ENCODE measurements around the gene ZBTB16.
A peak's percentile ranks its signal among the peaks of the same experiment; 100 is the strongest.

The ZBTB16 gene

DNA sequence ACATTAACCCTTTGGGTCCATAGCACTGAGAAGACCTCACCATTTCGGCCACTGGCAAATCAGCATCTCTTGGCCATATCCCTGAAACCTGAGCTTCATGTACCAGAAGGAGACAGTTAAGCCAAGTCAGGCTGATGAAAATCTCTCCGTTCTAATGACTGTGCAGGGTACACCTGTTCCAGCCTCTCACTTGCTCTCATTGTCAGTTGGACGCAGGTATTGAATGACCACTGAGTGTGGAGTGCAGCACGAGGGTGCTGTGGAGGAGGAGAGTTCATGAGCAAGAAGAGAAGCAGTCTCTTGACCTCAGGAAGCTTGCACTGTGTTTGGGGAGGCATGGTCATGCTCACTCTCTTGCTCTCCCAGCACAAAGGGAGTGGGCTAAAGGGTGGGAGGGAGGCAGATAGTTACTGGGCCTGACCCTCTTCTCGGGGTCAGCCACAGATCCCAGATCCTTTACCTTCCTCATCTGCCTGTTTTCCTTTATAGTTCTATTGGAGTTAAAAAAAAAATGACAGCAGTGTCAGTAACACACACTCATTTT lies 65.2 kb downstream of the ZBTB16 start:
- Histone ChIP-seq H3K9me3 (ENCODE audit: control insufficient read depth in 1 of 2, low read length in 2 of 2) (no peaks in the 10 kb centered on the region), H3K27me3 (ENCODE audit: low read depth, low read length) (no peaks in the 10 kb centered on the region), H3K4me3 (ENCODE audit: low read depth in 1 of 2, low read length in 2 of 2) (no peak overlapping the region), H3K27ac (ENCODE audit: low read length) (no peak overlapping the region), H3K4me1 (ENCODE audit: control insufficient read depth in 1 of 2, insufficient read depth in 2 of 2, low read length in 2 of 2) (peaks cover 0 to 80% of the 10 kb centered on the region in 2 donors), H3K36me3 (ENCODE audit: control insufficient read depth in 1 of 2, insufficient read depth in 2 of 2, low read length in 2 of 2) (peaks cover 0 to 12% of the 10 kb centered on the region in 2 donors)

DNA sequence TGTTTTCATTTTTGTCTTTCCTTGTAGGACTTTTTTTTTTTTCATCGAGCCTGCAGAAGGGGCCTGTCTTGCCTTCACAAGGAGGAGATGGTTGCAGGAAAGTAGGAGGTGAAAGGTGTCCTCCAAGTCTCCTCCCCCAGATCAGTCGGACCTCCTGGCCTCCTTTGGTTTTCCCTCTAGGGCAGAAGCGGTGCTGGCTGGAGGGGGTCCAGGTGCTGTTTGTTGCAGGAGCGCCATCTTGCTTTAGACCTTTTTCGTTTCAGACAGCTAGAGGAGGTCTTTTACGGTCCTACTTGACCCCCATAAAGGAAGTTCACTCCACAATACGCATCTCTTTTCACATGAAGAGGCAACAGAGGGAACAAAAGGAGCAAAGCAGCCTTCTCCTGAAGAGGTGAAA lies 66.0 kb downstream of the ZBTB16 start:
- H3K27ac ChIP-seq (ENCODE audit: low read length): no peak overlapping the region
- no peaks in the 10 kb centered on the region for H3K27me3 ChIP-seq (ENCODE audit: low read depth, low read length)
- peaks cover 8 to 82% of the 10 kb centered on the region in 2 donors for H3K4me1 ChIP-seq (ENCODE audit: control insufficient read depth in 1 of 2, insufficient read depth in 2 of 2, low read length in 2 of 2)
- H3K9me3 ChIP-seq (ENCODE audit: control insufficient read depth in 1 of 2, low read length in 2 of 2): no peaks in the 10 kb centered on the region
- H3K4me3 ChIP-seq (ENCODE audit: low read depth in 1 of 2, low read length in 2 of 2): no peak overlapping the region
- H3K36me3 ChIP-seq (ENCODE audit: control insufficient read depth in 1 of 2, insufficient read depth in 2 of 2, low read length in 2 of 2): peaks cover 0 to 12% of the 10 kb centered on the region in 2 donors

DNA sequence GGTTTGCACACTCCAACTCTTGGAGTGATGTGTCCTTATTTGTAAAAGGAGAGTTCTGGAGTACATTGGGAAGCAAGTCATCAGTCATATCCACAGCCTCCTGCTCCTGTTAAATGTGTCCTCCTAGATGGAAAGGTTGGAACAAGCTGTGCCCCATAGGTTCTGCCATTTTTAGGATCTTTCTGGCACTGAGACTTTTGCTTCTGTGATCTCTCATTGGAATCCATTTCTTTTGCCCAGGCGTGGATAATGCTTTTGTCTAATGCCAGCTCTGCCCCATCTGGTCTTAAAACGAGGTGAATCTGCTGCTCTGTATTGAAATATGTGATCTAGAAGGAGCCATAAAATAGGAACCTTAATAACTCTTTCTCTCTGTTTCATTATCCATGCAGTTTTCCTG lies 66.4 kb downstream of the ZBTB16 start:
- H3K9me3 ChIP-seq (ENCODE audit: control insufficient read depth in 1 of 2, low read length in 2 of 2): no peaks in the 10 kb centered on the region
- no peak overlapping the region for H3K27ac ChIP-seq (ENCODE audit: low read length)
- peaks cover 0 to 12% of the 10 kb centered on the region in 2 donors for H3K36me3 ChIP-seq (ENCODE audit: control insufficient read depth in 1 of 2, insufficient read depth in 2 of 2, low read length in 2 of 2)
- H3K4me1 ChIP-seq (ENCODE audit: control insufficient read depth in 1 of 2, insufficient read depth in 2 of 2, low read length in 2 of 2): peaks cover 12 to 82% of the 10 kb centered on the region in 2 donors
- H3K4me3 ChIP-seq (ENCODE audit: low read depth in 1 of 2, low read length in 2 of 2): no peak overlapping the region
- no peaks in the 10 kb centered on the region for H3K27me3 ChIP-seq (ENCODE audit: low read depth, low read length)

DNA sequence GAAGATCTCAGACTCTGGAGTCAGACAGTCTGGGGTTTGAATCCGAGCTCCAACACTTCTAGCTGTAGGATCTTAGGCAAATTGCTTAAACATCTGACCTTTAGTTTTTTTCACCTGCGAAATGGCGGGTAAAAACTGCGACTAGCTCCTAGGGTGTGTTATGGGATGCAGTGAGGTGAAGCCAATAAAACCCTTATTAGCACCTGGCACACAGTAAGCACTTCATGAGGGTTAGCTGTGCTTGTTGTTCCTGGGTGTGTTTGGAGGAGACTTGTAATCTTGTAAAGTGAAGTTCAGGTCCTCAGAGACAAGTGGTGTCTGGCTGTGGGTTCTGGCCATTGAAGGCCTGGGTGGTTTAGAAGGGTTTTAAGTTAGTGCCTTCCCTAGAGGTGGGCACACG lies 68.9 kb downstream of the ZBTB16 start:
- Histone ChIP-seq H3K27me3 (ENCODE audit: low read depth, low read length) (no peaks in the 10 kb centered on the region), H3K9me3 (ENCODE audit: control insufficient read depth in 1 of 2, low read length in 2 of 2) (no peaks in the 10 kb centered on the region), H3K36me3 (ENCODE audit: control insufficient read depth in 1 of 2, insufficient read depth in 2 of 2, low read length in 2 of 2) (peaks cover 0 to 12% of the 10 kb centered on the region in 2 donors), H3K4me3 (ENCODE audit: low read depth in 1 of 2, low read length in 2 of 2) (no peak overlapping the region), H3K27ac (ENCODE audit: low read length) (no peak overlapping the region), H3K4me1 (ENCODE audit: control insufficient read depth in 1 of 2, insufficient read depth in 2 of 2, low read length in 2 of 2) (peaks cover 17 to 83% of the 10 kb centered on the region in 2 donors)

DNA sequence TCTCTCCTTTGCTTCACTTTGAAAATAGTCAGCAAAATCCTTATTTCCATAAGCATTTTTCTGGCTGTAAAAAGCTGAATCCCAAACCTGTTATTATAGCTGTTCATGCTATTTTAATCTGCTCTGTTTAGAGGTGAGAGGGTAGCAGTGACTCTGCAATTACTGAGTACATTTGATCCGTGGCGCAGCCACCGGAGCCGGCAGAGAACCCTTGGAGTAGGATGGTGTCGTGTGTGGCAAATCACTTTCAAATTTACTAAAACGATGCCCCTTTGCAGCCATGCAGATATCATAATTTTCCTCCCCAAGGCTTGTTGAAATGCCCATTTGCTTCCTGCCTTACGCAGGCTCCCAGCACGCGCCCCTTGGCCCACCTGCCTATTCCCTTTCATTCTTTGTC lies 69.6 kb downstream of the ZBTB16 start:
- H3K9me3 ChIP-seq (ENCODE audit: control insufficient read depth in 1 of 2, low read length in 2 of 2): no peaks in the 10 kb centered on the region
- H3K36me3 ChIP-seq (ENCODE audit: control insufficient read depth in 1 of 2, insufficient read depth in 2 of 2, low read length in 2 of 2): peaks cover 0 to 12% of the 10 kb centered on the region in 2 donors
- H3K4me3 ChIP-seq (ENCODE audit: low read depth in 1 of 2, low read length in 2 of 2): no peak overlapping the region
- no peaks in the 10 kb centered on the region for H3K27me3 ChIP-seq (ENCODE audit: low read depth, low read length)
- peaks cover 17 to 84% of the 10 kb centered on the region in 2 donors for H3K4me1 ChIP-seq (ENCODE audit: control insufficient read depth in 1 of 2, insufficient read depth in 2 of 2, low read length in 2 of 2)
- H3K27ac ChIP-seq (ENCODE audit: low read length): no peak overlapping the region

DNA sequence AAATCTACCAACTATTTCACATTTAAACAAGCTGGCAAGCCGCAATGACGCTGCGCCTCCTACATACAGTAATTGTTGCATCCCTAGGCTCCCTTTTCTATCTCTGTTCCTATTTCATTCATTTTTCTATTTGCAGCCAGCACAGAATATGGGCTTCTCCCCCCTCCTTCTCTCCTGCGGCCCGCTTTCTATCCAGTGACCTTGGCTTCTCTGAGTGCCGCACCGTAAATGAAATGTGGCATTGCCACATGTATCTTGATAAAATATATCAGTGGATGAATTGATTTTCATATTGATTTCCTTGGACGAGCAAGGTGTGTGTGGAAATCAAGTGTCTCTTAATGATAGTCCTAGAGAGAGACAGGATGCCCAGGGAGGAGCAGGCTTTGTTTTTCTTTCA lies 70.2 kb downstream of the ZBTB16 start:
- no peak overlapping the region for H3K4me3 ChIP-seq (ENCODE audit: low read depth in 1 of 2, low read length in 2 of 2)
- H3K27me3 ChIP-seq (ENCODE audit: low read depth, low read length): no peaks in the 10 kb centered on the region
- H3K4me1 ChIP-seq (ENCODE audit: control insufficient read depth in 1 of 2, insufficient read depth in 2 of 2, low read length in 2 of 2): peaks cover 17 to 82% of the 10 kb centered on the region in 2 donors
- H3K27ac ChIP-seq (ENCODE audit: low read length): no peak overlapping the region
- H3K9me3 ChIP-seq (ENCODE audit: control insufficient read depth in 1 of 2, low read length in 2 of 2): no peaks in the 10 kb centered on the region
- peaks cover 0 to 12% of the 10 kb centered on the region in 2 donors for H3K36me3 ChIP-seq (ENCODE audit: control insufficient read depth in 1 of 2, insufficient read depth in 2 of 2, low read length in 2 of 2)

DNA sequence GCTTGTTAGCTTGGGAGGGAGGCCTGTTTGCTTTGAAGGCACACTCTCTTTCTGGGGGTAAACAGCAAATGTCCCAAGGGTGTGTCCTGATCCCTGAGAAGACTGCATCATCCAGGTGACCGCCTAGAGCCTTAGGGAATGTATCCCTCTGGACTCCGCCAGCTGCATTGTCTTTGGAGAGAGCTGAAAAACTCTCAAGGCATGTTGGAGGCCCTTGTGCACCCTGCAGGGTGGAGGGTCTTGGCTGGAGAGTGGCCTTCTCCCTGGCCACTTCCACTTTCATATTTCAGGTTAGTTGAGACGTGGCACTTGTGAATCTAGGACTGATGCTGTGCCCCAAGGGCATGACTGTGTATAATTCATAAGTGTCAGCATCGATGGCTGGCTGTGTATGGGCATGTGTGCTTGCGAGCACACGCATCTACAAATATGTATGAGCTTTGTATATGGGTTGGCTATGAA lies 70.6 kb downstream of the ZBTB16 start:
- peaks cover 0 to 12% of the 10 kb centered on the region in 2 donors for H3K36me3 ChIP-seq (ENCODE audit: control insufficient read depth in 1 of 2, insufficient read depth in 2 of 2, low read length in 2 of 2)
- H3K4me3 ChIP-seq (ENCODE audit: low read depth in 1 of 2, low read length in 2 of 2): no peak overlapping the region
- peaks cover 22 to 82% of the 10 kb centered on the region in 2 donors for H3K4me1 ChIP-seq (ENCODE audit: control insufficient read depth in 1 of 2, insufficient read depth in 2 of 2, low read length in 2 of 2)
- H3K27ac ChIP-seq (ENCODE audit: low read length): no peak overlapping the region
- no peaks in the 10 kb centered on the region for H3K9me3 ChIP-seq (ENCODE audit: control insufficient read depth in 1 of 2, low read length in 2 of 2)
- H3K27me3 ChIP-seq (ENCODE audit: low read depth, low read length): no peaks in the 10 kb centered on the region

DNA sequence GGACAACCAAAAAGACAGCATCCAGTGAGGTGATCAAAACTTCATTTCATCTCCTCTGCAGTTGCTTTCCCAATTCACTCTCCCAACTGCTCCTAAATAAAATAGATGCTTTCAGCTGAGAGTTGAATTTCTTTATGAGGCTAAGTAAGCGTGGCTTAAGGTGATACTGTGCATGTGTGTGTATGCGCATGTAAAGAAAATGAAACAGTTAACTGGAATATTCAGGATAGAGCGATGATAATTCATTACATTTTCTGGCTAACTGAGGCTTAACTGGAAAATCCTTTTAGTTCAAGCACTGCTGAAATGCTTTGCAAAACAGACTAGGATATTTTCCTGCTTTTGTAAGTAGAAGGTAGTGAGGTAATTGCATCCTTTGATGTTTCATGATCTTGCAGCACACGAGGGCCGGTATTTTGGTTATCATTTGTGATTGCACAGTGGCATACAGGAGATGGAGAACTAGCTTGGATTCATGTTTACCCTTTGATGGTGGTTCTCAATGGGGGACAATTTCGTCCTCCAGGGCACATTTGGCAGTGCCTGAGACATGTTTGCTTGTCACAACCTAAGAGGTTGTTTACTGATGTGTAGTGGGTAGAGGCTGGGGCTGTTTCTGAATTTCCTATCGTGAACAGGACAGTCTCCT lies 71.2 kb downstream of the ZBTB16 start:
- Histone ChIP-seq H3K4me3 (ENCODE audit: low read depth in 1 of 2, low read length in 2 of 2) (no peak overlapping the region), H3K27ac (ENCODE audit: low read length) (no peak overlapping the region), H3K36me3 (ENCODE audit: control insufficient read depth in 1 of 2, insufficient read depth in 2 of 2, low read length in 2 of 2) (peaks cover 0 to 11% of the 10 kb centered on the region in 2 donors), H3K9me3 (ENCODE audit: control insufficient read depth in 1 of 2, low read length in 2 of 2) (no peaks in the 10 kb centered on the region), H3K27me3 (ENCODE audit: low read depth, low read length) (no peaks in the 10 kb centered on the region), H3K4me1 (ENCODE audit: control insufficient read depth in 1 of 2, insufficient read depth in 2 of 2, low read length in 2 of 2) (peaks cover 22 to 84% of the 10 kb centered on the region in 2 donors)

DNA sequence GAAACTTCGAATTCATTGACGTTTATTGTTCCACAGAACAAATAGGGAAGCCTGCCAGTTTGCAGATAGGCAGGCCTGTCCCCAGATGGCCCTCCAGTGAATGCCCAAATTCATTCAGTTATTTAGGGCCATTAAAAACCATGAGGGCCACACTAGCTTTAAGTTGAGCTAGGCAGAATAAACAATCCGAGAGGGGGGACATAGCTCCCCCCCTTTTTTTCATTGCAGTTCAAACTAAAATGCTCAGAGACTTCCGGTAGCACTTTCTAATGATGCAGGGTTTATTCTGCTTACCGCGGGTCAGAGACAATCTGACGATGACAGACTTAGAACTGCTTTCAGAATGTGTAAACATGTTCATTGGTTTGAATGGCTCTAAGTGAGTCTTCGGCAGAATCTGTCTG lies 72.0 kb downstream of the ZBTB16 start:
- Histone ChIP-seq H3K4me3 (ENCODE audit: low read depth in 1 of 2, low read length in 2 of 2) (peak overlapping the region in 1 of 2 donors; percentile 8), H3K36me3 (ENCODE audit: control insufficient read depth in 1 of 2, insufficient read depth in 2 of 2, low read length in 2 of 2) (peaks cover 0 to 7% of the 10 kb centered on the region in 2 donors), H3K27me3 (ENCODE audit: low read depth, low read length) (no peaks in the 10 kb centered on the region), H3K27ac (ENCODE audit: low read length) (no peak overlapping the region), H3K9me3 (ENCODE audit: control insufficient read depth in 1 of 2, low read length in 2 of 2) (no peaks in the 10 kb centered on the region), H3K4me1 (ENCODE audit: control insufficient read depth in 1 of 2, insufficient read depth in 2 of 2, low read length in 2 of 2) (peaks cover 28 to 86% of the 10 kb centered on the region in 2 donors)

DNA sequence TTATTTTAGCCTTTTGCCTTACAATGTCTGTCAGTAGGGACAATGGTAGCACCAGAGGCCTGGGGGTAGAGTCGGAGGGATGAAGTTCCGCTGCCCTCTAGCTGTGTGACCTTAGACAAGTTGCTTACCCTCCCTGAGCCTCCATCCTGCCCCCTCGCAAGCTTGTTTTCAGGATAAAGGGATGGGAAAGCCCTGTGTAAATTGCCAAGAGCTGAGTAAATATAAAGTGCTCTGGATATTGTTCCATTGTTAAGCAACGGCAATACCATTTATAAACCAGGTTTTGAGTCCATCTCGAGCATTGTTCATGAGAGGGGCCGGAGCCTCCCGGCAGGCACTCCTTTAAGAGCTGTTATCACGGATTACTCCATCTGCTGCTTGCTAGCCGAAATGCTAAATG lies 72.9 kb downstream of the ZBTB16 start:
- peaks cover 33 to 93% of the 10 kb centered on the region in 2 donors for H3K4me1 ChIP-seq (ENCODE audit: control insufficient read depth in 1 of 2, insufficient read depth in 2 of 2, low read length in 2 of 2)
- no peaks in the 10 kb centered on the region for H3K27me3 ChIP-seq (ENCODE audit: low read depth, low read length)
- H3K9me3 ChIP-seq (ENCODE audit: control insufficient read depth in 1 of 2, low read length in 2 of 2): no peaks in the 10 kb centered on the region
- peak overlapping the region; percentile 36 for H3K27ac ChIP-seq (ENCODE audit: low read length)
- no peak overlapping the region for H3K4me3 ChIP-seq (ENCODE audit: low read depth in 1 of 2, low read length in 2 of 2)
- peaks cover 0 to 6% of the 10 kb centered on the region in 2 donors for H3K36me3 ChIP-seq (ENCODE audit: control insufficient read depth in 1 of 2, insufficient read depth in 2 of 2, low read length in 2 of 2)

DNA sequence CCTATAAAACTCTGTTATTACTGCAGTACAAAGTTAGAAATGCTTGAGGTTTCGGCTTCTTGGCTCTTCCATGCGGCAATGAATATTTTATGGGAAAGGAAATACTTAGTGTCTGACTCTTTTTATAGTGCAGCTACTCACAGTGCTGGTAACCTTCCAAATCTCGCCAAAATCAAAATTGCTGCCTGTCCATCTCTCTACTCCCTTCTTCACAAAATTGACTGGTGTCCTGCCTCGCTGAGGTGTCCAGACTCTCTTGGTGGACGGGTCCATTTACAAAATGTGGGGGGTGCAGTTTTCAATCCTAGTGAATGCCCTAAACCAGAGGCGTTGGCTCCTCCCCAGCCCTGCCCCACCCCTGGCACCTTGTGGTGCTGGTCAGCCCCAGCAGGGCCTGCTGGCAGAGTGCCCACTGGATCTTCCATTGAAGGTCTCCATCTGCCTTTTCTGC lies 73.5 kb downstream of the ZBTB16 start:
- no peak overlapping the region for H3K4me3 ChIP-seq (ENCODE audit: low read depth in 1 of 2, low read length in 2 of 2)
- H3K27me3 ChIP-seq (ENCODE audit: low read depth, low read length): no peaks in the 10 kb centered on the region
- H3K4me1 ChIP-seq (ENCODE audit: control insufficient read depth in 1 of 2, insufficient read depth in 2 of 2, low read length in 2 of 2): peaks cover 33 to 93% of the 10 kb centered on the region in 2 donors
- no peaks in the 10 kb centered on the region for H3K9me3 ChIP-seq (ENCODE audit: control insufficient read depth in 1 of 2, low read length in 2 of 2)
- no peak overlapping the region for H3K27ac ChIP-seq (ENCODE audit: low read length)
- H3K36me3 ChIP-seq (ENCODE audit: control insufficient read depth in 1 of 2, insufficient read depth in 2 of 2, low read length in 2 of 2): peaks cover 0 to under 1% of the 10 kb centered on the region in 2 donors

Measured in muscle layer of duodenum (tissue), 2 donors.